ENCODE results near the gene HSD11B2. TPM values are rescaled to one million over a fixed set of nuclear protein-coding genes. Genes with fewer than 3 reads are reported as not detected.

The HSD11B2 gene
- total RNA-seq, 2 experiments from 2014 or later, result not detected

GRCh38 chr16:67466581-67466980 is 35.7 kb downstream of the HSD11B2 start:
- intact Hi-C loops (cut with micrococcal nuclease; ENCODE audit: unreplicated experiment), result loop anchor here (5.0 kb wide), 1 partner anchor 204 kb away; no protein-coding TSS in a partner anchor
- H3K79me2 ChIP-seq (ENCODE audit: insufficient read depth, low read depth, low read length), result no peaks in the 10 kb centered on the region
- CTCF ChIA-PET (ENCODE audit: unreplicated experiment), result no interaction called here

GRCh38 chr16:67468731-67469130 is 37.8 kb downstream of the HSD11B2 start:
- no peaks in the 10 kb centered on the region for H3K9me2 ChIP-seq (ENCODE audit: insufficient read depth, low read length)
- no peaks in the 10 kb centered on the region for H3K79me2 ChIP-seq (ENCODE audit: insufficient read depth, low read depth, low read length)
- ChIA-PET CTCF (ENCODE audit: unreplicated experiment) (interaction anchor here (0.5 kb wide), 1 partner anchor 37 kb away, joined by 4 read pairs; no protein-coding TSS in a partner anchor), POLR2A (no interaction called here)
- TF ChIP-seq EZH2phosphoT487 (IDR thresholded peaks at IDR 0.05; ENCODE audit: borderline replicate concordance, low read depth, low read length) (no peak), CTCF (conservative IDR thresholded peaks at IDR 0.05; ENCODE audit: low read length) (no peak)
- intact Hi-C loops (cut with micrococcal nuclease; ENCODE audit: unreplicated experiment), result loop anchor here (5.0 kb wide), 1 partner anchor 206 kb away; no protein-coding TSS in a partner anchor
- no peak for DNase-seq (ENCODE audit: low spot score)
- H3K4me1 ChIP-seq (ENCODE audit: insufficient read depth, low read length, poor library complexity, severe bottlenecking), result peaks cover 10% of the 10 kb centered on the region
- H3K4me2 ChIP-seq (ENCODE audit: low read length), result no peak overlapping the region
- H3K36me3 ChIP-seq (ENCODE audit: insufficient read depth, low read length), result no peaks in the 10 kb centered on the region
- no peaks in the 10 kb centered on the region; the same call in 1 of the 2 replicates for H4K20me1 ChIP-seq (ENCODE audit: insufficient read depth, low read length)
- no peak overlapping the region for H2AFZ ChIP-seq (ENCODE audit: low read length)
- no peaks in the 10 kb centered on the region for H3K9me3 ChIP-seq (ENCODE audit: low read length)
- no peak overlapping the region for H3K4me3 ChIP-seq (ENCODE audit: low read depth, low read length, poor library complexity, severe bottlenecking)
- no TSS peak for BruUV-seq (replicated peaks)
- H3K27ac ChIP-seq (ENCODE audit: low read depth, low read length, poor library complexity, severe bottlenecking), result no peak overlapping the region

More at GRCh38 chr16:67466581-67466980, 35.7 kb downstream of the HSD11B2 start:
- no peak overlapping the region for H2AFZ ChIP-seq (ENCODE audit: low read length)
- TF ChIP-seq EZH2phosphoT487 (IDR thresholded peaks at IDR 0.05; ENCODE audit: borderline replicate concordance, low read depth, low read length) (no peak), CTCF (conservative IDR thresholded peaks at IDR 0.05; ENCODE audit: low read length) (no peak)
- H3K27ac ChIP-seq (ENCODE audit: low read depth, low read length, poor library complexity, severe bottlenecking), result no peak overlapping the region
- no peak for DNase-seq (ENCODE audit: low spot score)
- POLR2A ChIA-PET, result interaction anchor here (0.6 kb wide), 1 partner anchor 330 kb away, joined by 3 read pairs; no protein-coding TSS in a partner anchor
- BruUV-seq (replicated peaks), result no TSS peak
- no peaks in the 10 kb centered on the region for H3K9me3 ChIP-seq (ENCODE audit: low read length)
- H4K20me1 ChIP-seq (ENCODE audit: insufficient read depth, low read length), result no peaks in the 10 kb centered on the region; the same call in 1 of the 2 replicates
- no peak overlapping the region for H3K4me3 ChIP-seq (ENCODE audit: low read depth, low read length, poor library complexity, severe bottlenecking)
- H3K9me2 ChIP-seq (ENCODE audit: insufficient read depth, low read length), result no peaks in the 10 kb centered on the region
- no peaks in the 10 kb centered on the region for H3K36me3 ChIP-seq (ENCODE audit: insufficient read depth, low read length)
- H3K4me2 ChIP-seq (ENCODE audit: low read length), result no peak overlapping the region
- peaks cover 10% of the 10 kb centered on the region for H3K4me1 ChIP-seq (ENCODE audit: insufficient read depth, low read length, poor library complexity, severe bottlenecking)

GRCh38 chr16:67470359-67470758 is 39.4 kb downstream of the HSD11B2 start:
- Histone ChIP-seq H3K4me2 (ENCODE audit: low read length) (no peak overlapping the region), H3K9me3 (ENCODE audit: low read length) (no peaks in the 10 kb centered on the region), H3K79me2 (ENCODE audit: insufficient read depth, low read depth, low read length) (peaks cover 4% of the 10 kb centered on the region), H3K4me1 (ENCODE audit: insufficient read depth, low read length, poor library complexity, severe bottlenecking) (peaks cover 13% of the 10 kb centered on the region), H3K36me3 (ENCODE audit: insufficient read depth, low read length) (no peaks in the 10 kb centered on the region), H3K27ac (ENCODE audit: low read depth, low read length, poor library complexity, severe bottlenecking) (no peak overlapping the region), H3K4me3 (ENCODE audit: low read depth, low read length, poor library complexity, severe bottlenecking) (no peak overlapping the region), H3K9me2 (ENCODE audit: insufficient read depth, low read length) (no peaks in the 10 kb centered on the region), H2AFZ (ENCODE audit: low read length) (no peak overlapping the region), H4K20me1 (ENCODE audit: insufficient read depth, low read length) (no peaks in the 10 kb centered on the region; the same call in 1 of the 2 replicates)
- POLR2A ChIA-PET, result interaction anchor here (0.6 to 1.6 kb wide), 2 partner anchors 11 to 1937 kb away, joined by 3 to 6 read pairs; partner anchors contain the start of gene ATP6V0D1
- TF ChIP-seq EZH2phosphoT487 (IDR thresholded peaks at IDR 0.05; ENCODE audit: borderline replicate concordance, low read depth, low read length) (no peak), CTCF (conservative IDR thresholded peaks at IDR 0.05; ENCODE audit: low read length) (no peak)
- no peak for DNase-seq (ENCODE audit: low spot score)
- CTCF ChIA-PET (ENCODE audit: unreplicated experiment), result interaction anchor here (0.6 kb wide), 2 partner anchors 44 to 589 kb away, joined by 5 read pairs; no protein-coding TSS in a partner anchor
- intact Hi-C loops (cut with micrococcal nuclease; ENCODE audit: unreplicated experiment), result no loop called here
- BruUV-seq (replicated peaks), result no TSS peak

Measured in OCI-LY7 (cell line).